Tibial nerve (tissue), 4 donors: ENCODE measurements around the gene GUCD1. TPM values are rescaled to one million over a fixed set of nuclear protein-coding genes. Genes with fewer than 3 reads are reported as not detected.
"Not testable (repeated sequence)": the region's sequence is repeated elsewhere in the genome, so short reads cannot be mapped to it uniquely, and the experiment has no call there.

Experiments
- DNase-seq, 2 donors: peaks; one replicate each; pipeline ENCODE4 v3.0.0-alpha.2; 2019; ENCODE audit warnings: low spot score in 2 of 2
- H3K27ac ChIP-seq, 4 donors: fragments of 200-600 bp; sonication (generic) in 3 of 4; one replicate each; pipeline ENCODE4 v1.5.1; 2017 to 2019; ENCODE audit warnings: mild to moderate bottlenecking in 1 of 4
- H3K27me3 ChIP-seq, 2 donors: fragments of 200-600 bp; sonication (generic) in 1 of 2; one replicate each; pipeline versions ENCODE4 v1.5.1 to v1.6.0; 2017 to 2019
- H3K36me3 ChIP-seq, 3 donors: fragments of 200-600 bp; sonication (generic); one replicate each; pipeline ENCODE4 v1.5.1; 2018 to 2019
- H3K4me1 ChIP-seq, 4 donors: fragments of 200-600 bp; sonication (generic) in 3 of 4; one replicate each; pipeline ENCODE4 v1.5.1; 2017 to 2019
- H3K4me3 ChIP-seq, 4 donors: fragments of 200-600 bp; sonication (generic) in 3 of 4; one replicate each; pipeline ENCODE4 v1.5.1; 2017 to 2019; ENCODE audit warnings: mild to moderate bottlenecking in 1 of 4, moderate library complexity in 1 of 4
- H3K9me3 ChIP-seq, 4 donors: fragments of 200-600 bp; sonication (generic) in 3 of 4; one replicate each; pipeline ENCODE4 v1.5.1; 2017 to 2019
- EP300 ChIP-seq, 2 donors: sonication (generic); formaldehyde crosslinking; IDR thresholded peaks; one replicate each; pipeline ENCODE4 v1.6.1; 2017; ENCODE audit warnings: antibody characterized with exemption in 2 of 2, mild to moderate bottlenecking in 1 of 2
- POLR2A ChIP-seq, 2 donors: fragments of 450-650 bp; IDR thresholded peaks; one replicate each; pipeline ENCODE4 v1.6.1; 2017; ENCODE audit warnings: antibody characterized with exemption in 2 of 2, mild to moderate bottlenecking in 2 of 2, moderate library complexity in 2 of 2
- WGBS, 2 donors: methylation state at CpG; one replicate each; pipeline ENCODE4 v1.1.5; 2018; 5-methylcytosine and 5-hydroxymethylcytosine counted together
- total RNA-seq, 4 donors: library from RNA; depleted of rRNA; stranded (reverse); fragments of >200 nt; gene quantifications; one replicate each; pipeline ENCODE4 v1.1.0, GENCODE V29; 2016
- TF ChIP-seq, protein P1 (sequence below), 5 experiments: fragments of 200-600 bp in 3 of 5; fragments of 450-650 bp in 2 of 5; sonication (generic) in 3 of 5; IDR thresholded peaks; one replicate each; pipeline ENCODE4 v1.5.1; 2016 to 2019; ENCODE audit warnings: antibody characterized with exemption in 5 of 5, mild to moderate bottlenecking in 3 of 5, moderate library complexity in 2 of 5

The GUCD1 gene
- total RNA-seq, 4 donors from 2014 or later = 74.1 to 87.9 (median 84.6) TPM

DNA sequence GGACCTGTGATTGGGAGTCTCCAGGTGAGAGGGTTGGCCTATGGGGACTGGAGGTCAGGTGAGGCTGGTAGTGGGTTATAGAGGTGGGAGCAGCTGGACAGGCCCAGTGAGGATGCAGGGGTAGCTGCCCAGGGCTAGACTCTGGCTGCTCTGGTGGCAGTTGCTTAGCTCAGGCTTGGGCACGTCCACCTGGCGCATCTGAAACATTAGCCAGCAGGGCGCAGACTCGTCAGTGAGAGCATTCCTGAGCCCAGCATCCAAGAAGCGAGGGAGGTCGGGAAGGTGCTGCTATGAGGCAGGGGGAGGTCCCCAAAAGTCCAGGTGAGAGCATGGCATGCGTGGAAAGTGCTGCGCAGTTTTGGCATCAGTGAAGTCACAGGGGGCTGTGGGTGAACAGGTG, 44.6 kb upstream of the GUCD1 start:
- no peak for DNase-seq
- Histone ChIP-seq H3K36me3 (no peaks in the 10 kb centered on the region), H3K9me3 (no peaks in the 10 kb centered on the region), H3K27me3 (no peaks in the 10 kb centered on the region), H3K4me3 (no peak overlapping the region), H3K27ac (no peak overlapping the region), H3K4me1 (peaks cover 0 to 25% (median 2%) of the 10 kb centered on the region in 4 donors)
- 75 to 80% methylated on average over 8 of the region's 8 CpGs for WGBS, 2 donors
- TF ChIP-seq, protein P1, sequence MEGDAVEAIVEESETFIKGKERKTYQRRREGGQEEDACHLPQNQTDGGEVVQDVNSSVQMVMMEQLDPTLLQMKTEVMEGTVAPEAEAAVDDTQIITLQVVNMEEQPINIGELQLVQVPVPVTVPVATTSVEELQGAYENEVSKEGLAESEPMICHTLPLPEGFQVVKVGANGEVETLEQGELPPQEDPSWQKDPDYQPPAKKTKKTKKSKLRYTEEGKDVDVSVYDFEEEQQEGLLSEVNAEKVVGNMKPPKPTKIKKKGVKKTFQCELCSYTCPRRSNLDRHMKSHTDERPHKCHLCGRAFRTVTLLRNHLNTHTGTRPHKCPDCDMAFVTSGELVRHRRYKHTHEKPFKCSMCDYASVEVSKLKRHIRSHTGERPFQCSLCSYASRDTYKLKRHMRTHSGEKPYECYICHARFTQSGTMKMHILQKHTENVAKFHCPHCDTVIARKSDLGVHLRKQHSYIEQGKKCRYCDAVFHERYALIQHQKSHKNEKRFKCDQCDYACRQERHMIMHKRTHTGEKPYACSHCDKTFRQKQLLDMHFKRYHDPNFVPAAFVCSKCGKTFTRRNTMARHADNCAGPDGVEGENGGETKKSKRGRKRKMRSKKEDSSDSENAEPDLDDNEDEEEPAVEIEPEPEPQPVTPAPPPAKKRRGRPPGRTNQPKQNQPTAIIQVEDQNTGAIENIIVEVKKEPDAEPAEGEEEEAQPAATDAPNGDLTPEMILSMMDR (IDR thresholded peaks at IDR 0.05) = no peak

DNA sequence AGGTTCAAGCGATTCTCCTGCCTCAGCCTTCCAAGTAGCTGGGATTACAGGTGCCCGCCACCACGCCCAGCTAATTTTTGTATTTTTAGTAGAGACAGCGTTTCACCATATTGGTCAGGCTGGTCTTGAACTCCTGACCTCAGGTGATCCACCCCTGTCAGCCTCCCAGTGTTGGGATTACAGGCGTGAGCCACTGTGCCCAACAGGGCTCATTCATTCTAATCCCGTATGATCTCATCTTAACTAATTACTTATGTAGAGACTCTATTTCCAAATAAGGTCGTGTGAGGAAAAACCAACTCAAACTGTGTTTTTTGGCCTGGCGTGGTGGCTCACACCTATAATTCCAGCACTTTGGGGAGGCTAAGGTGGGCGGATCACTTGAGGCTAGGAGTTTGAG, 42.1 kb upstream of the GUCD1 start:
- not testable (repeated sequence) for H3K9me3 ChIP-seq, H3K27ac ChIP-seq, H3K4me3 ChIP-seq, H3K36me3 ChIP-seq, H3K27me3 ChIP-seq, DNase-seq
- H3K4me1 ChIP-seq = peaks cover 0 to 33% (median 15%) of the 10 kb centered on the region in 4 donors
- WGBS, 2 donors = 85 to 86% methylated on average over 9 of the region's 9 CpGs

DNA sequence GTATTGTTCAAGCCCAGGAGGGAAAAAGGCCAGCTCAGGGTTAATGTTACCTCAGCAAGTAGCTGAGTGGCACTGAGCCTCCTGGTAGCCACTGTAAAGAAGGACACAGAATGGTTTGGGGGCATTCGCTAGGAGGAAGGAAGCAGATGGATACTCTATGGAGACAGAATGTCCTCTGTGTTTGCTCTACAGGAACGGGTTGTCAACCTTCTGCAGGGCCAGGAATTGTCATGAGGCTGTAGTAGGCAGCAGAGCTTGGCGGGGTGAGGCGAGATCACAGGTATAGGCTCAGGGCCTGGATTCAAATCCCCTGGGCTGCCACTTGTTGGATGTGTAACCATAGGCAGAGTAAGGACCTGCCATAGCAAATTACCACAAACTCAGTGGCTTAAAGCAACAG, 40.9 kb upstream of the GUCD1 start:
- Histone ChIP-seq H3K27me3 (no peaks in the 10 kb centered on the region), H3K9me3 (no peaks in the 10 kb centered on the region), H3K27ac (no peak overlapping the region), H3K36me3 (no peaks in the 10 kb centered on the region), H3K4me3 (no peak overlapping the region), H3K4me1 (peaks cover 0 to 34% (median 16%) of the 10 kb centered on the region in 4 donors)
- no peak for DNase-seq
- 87 to 90% methylated on average over 4 of the region's 4 CpGs for WGBS, 2 donors
- TF ChIP-seq POLR2A (IDR thresholded peaks at IDR 0.05) (no peak), EP300 (IDR thresholded peaks at IDR 0.05) (no peak)
- TF ChIP-seq, protein P1 (IDR thresholded peaks at IDR 0.05) = no peak

DNA sequence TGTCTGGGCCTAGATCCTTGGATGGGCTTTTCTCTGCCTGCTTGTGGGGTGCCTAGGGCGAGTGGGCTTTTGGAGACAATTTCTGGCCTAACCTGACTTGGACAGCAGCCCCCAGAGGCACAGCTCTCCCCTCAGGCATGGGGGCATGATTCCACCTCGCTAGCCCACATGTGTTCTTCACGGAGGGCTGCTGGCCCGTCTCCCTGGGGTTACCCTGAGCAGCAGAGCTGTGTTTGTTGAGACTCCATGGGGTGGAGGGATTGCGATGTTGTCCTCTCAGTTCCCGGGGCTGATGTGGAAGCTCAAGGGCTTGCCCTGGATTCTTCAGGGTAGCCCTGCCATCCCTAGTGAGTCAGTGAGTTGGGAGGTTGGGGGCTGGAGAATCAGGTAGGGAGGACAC, 40.3 kb upstream of the GUCD1 start:
- Histone ChIP-seq H3K9me3 (no peaks in the 10 kb centered on the region), H3K27ac (peak overlapping the region in 1 of 4 donors; percentile 97), H3K4me1 (peaks cover 0 to 40% (median 16%) of the 10 kb centered on the region in 4 donors), H3K27me3 (no peaks in the 10 kb centered on the region), H3K36me3 (no peaks in the 10 kb centered on the region), H3K4me3 (no peak overlapping the region)
- WGBS, 2 donors = 80 to 88% methylated on average over 1 to 5 of the region's 6 CpGs
- no peak for DNase-seq
- TF ChIP-seq, protein P1 (IDR thresholded peaks at IDR 0.05) = no peak
- TF ChIP-seq POLR2A (IDR thresholded peaks at IDR 0.05) = no peak
- TF ChIP-seq EP300 (IDR thresholded peaks at IDR 0.05) = no peak

DNA sequence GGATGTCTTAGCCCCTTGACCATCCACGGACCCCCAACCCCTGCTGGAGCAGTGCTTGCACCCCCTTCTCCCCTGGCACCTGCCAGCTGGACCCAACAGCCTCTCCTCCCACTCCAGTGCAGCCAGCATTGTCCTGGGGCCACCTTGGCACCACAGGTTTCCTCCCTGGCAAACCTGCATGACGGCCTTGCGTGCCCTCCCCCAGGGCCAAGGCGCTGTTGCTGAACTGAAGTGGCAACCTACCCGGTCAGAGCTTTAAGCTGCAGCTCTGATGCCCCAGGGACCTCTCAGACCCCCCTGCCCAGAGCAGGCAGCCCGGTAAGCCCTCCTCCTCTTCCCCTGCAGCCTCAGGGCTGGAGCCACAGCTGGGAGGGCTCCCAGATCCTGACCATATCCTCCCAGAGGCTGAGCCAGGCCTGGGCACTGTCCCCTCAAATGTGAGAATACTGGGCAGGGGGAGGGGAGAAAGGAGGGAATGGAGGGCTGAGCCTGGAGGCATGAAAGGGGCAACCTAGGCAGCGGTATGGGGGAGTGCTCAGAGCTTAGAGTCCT, 39.7 kb upstream of the GUCD1 start:
- TF ChIP-seq, protein P1 (IDR thresholded peaks at IDR 0.05) = no peak
- no peak for TF ChIP-seq POLR2A (IDR thresholded peaks at IDR 0.05)
- TF ChIP-seq EP300 (IDR thresholded peaks at IDR 0.05) = no peak
- H3K9me3 ChIP-seq = no peaks in the 10 kb centered on the region
- peak overlapping the region in 1 of 4 donors; percentile 97 for H3K27ac ChIP-seq
- peaks cover 0 to 6% (median 0%) of the 10 kb centered on the region in 3 donors for H3K36me3 ChIP-seq
- peaks cover 0 to 46% (median 18%) of the 10 kb centered on the region in 4 donors for H3K4me1 ChIP-seq
- DNase-seq = no peak
- 78% methylated on average over 4 to 6 of the region's 7 CpGs for WGBS, 2 donors
- H3K4me3 ChIP-seq = no peak overlapping the region
- H3K27me3 ChIP-seq = no peaks in the 10 kb centered on the region
